Astrocyte (in vitro differentiated cells and primary cell): ENCODE data around the gene CYBB. TPM values are rescaled to one million over a fixed set of nuclear protein-coding genes. Genes with fewer than 3 reads are reported as not detected.

ENCODE experiments used
- DNase-seq: peaks from one replicate; pipeline ENCODE4 v3.0.0-alpha.2; 2010; ENCODE audit warnings: low read depth
- FAIRE-seq: peaks from 2 replicates; lab custom pipeline; 2011; peaks lifted over from hg19 to GRCh38; lab: Jason Lieb, UNC
- H2AFZ ChIP-seq: 2 replicates; pipeline ENCODE4 v1.6.0; 2012; ENCODE audit warnings: low read depth, low read length, inconsistent platforms
- H3K27ac ChIP-seq: 2 replicates; pipeline ENCODE4 v1.5.1; 2011; ENCODE audit warnings: low read depth, low read length, inconsistent platforms
- H3K27me3 ChIP-seq: 2 replicates; pipeline ENCODE4 v1.6.0; 2011; ENCODE audit warnings: low read length, inconsistent platforms; ENCODE audit not compliant: insufficient read depth
- H3K36me3 ChIP-seq: 2 replicates; pipeline ENCODE4 v1.5.1; 2011; ENCODE audit warnings: low read length, inconsistent platforms; ENCODE audit not compliant: insufficient read depth
- H3K4me1 ChIP-seq: 2 replicates; pipeline ENCODE4 v1.5.1; 2011; ENCODE audit warnings: low read length, inconsistent platforms; ENCODE audit not compliant: insufficient read depth
- H3K4me2 ChIP-seq: 2 replicates; pipeline ENCODE4 v1.6.0; 2012; ENCODE audit warnings: low read length, inconsistent platforms
- H3K4me3 ChIP-seq: 2 replicates; pipeline ENCODE4 v1.5.1; 2011; ENCODE audit warnings: low read depth, mild to moderate bottlenecking, low read length, inconsistent platforms; ENCODE audit not compliant: insufficient read depth
- H3K79me2 ChIP-seq: 2 replicates; pipeline ENCODE4 v1.6.0; 2012; ENCODE audit warnings: mild to moderate bottlenecking, low read length, inconsistent platforms; ENCODE audit not compliant: insufficient read depth
- H3K9ac ChIP-seq: 2 replicates; pipeline ENCODE4 v1.6.0; 2012; ENCODE audit warnings: mild to moderate bottlenecking, low read length, inconsistent platforms
- H3K9me3 ChIP-seq: 2 replicates; pipeline ENCODE4 v1.5.1; 2012; ENCODE audit warnings: low read depth, mild to moderate bottlenecking, low read length, inconsistent platforms; ENCODE audit not compliant: insufficient read depth
- H4K20me1 ChIP-seq: 2 replicates; pipeline ENCODE4 v1.6.0; 2012; ENCODE audit warnings: low read length, inconsistent platforms; ENCODE audit not compliant: insufficient read depth
- H3K27ac Mint-ChIP-seq: one replicate; pipeline ENCODE4 v1.8.0; 2021; ENCODE audit warnings: mild to moderate bottlenecking, mixed read lengths; ENCODE audit not compliant: unreplicated experiment
- H3K27me3 Mint-ChIP-seq: one replicate; pipeline ENCODE4 v1.8.0; 2021; ENCODE audit warnings: low read depth, mixed read lengths; ENCODE audit not compliant: unreplicated experiment
- H3K36me3 Mint-ChIP-seq: one replicate; pipeline ENCODE4 v1.8.0; 2021; ENCODE audit warnings: low read depth, mixed read lengths; ENCODE audit not compliant: unreplicated experiment
- H3K4me1 Mint-ChIP-seq: one replicate; pipeline ENCODE4 v1.8.0; 2021; ENCODE audit warnings: low read depth, mixed read lengths; ENCODE audit not compliant: unreplicated experiment
- H3K4me3 Mint-ChIP-seq: one replicate; pipeline ENCODE4 v1.8.0; 2021; ENCODE audit warnings: mild to moderate bottlenecking, moderate library complexity, mixed read lengths; ENCODE audit not compliant: unreplicated experiment
- H3K9me3 Mint-ChIP-seq: one replicate; pipeline ENCODE4 v1.8.0; 2021; ENCODE audit warnings: mild to moderate bottlenecking, mixed read lengths; ENCODE audit not compliant: unreplicated experiment
- CTCF ChIP-seq: IDR thresholded peaks from 2 replicates; pipeline ENCODE4 v1.5.1; 2011; ENCODE audit warnings: low read depth, mild to moderate bottlenecking, inconsistent platforms, low read length, moderate library complexity; ENCODE audit not compliant: insufficient read depth
- EZH2 ChIP-seq: IDR thresholded peaks from 2 replicates; pipeline ENCODE4 v1.6.1; 2012; ENCODE audit warnings: mild to moderate bottlenecking, low read length, inconsistent platforms; ENCODE audit not compliant: insufficient read depth
- total RNA-seq: library from RNA; stranded (reverse); gene quantifications from 2 replicates; pipeline ENCODE4 v1.2.1, GENCODE V29; 2021

The CYBB gene
- total RNA-seq, 1 donor from 2014 or later = not detected

GRCh38 chrX:37815366-37815765, 35.5 kb downstream of the CYBB start:
- H3K27me3 Mint-ChIP-seq = peaks cover 1% of the 10 kb centered on the region
- no peak overlapping the region for H3K9ac ChIP-seq
- no peak for FAIRE-seq

GRCh38 chrX:37816766-37817165, 36.9 kb downstream of the CYBB start:
- H3K4me3 ChIP-seq = no peak overlapping the region
- H3K27me3 Mint-ChIP-seq = peaks cover 1% of the 10 kb centered on the region

More at GRCh38 chrX:37815366-37815765, 35.5 kb downstream of the CYBB start:
- Mint-ChIP-seq H3K4me1 (peaks cover 1% of the 10 kb centered on the region), H3K9me3 (no peaks in the 10 kb centered on the region), H3K4me3 (no peak overlapping the region), H3K27ac (no peak overlapping the region), H3K36me3 (no peaks in the 10 kb centered on the region)
- Histone ChIP-seq H3K27me3 (no peaks in the 10 kb centered on the region), H3K4me3 (no peak overlapping the region), H4K20me1 (no peaks in the 10 kb centered on the region), H3K4me1 (no peaks in the 10 kb centered on the region), H3K79me2 (no peaks in the 10 kb centered on the region), H3K36me3 (no peaks in the 10 kb centered on the region), H2AFZ (no peak overlapping the region), H3K9me3 (no peaks in the 10 kb centered on the region), H3K27ac (no peak overlapping the region), H3K4me2 (no peak overlapping the region)
- no peak for TF ChIP-seq EZH2
- no peak for TF ChIP-seq CTCF
- DNase-seq = no peak

More at GRCh38 chrX:37816766-37817165, 36.9 kb downstream of the CYBB start:
- H3K4me2 ChIP-seq = no peak overlapping the region
- Mint-ChIP-seq H3K4me1 (peaks cover 1% of the 10 kb centered on the region), H3K36me3 (no peaks in the 10 kb centered on the region), H3K27ac (no peak overlapping the region), H3K9me3 (no peaks in the 10 kb centered on the region), H3K4me3 (no peak overlapping the region)
- no peaks in the 10 kb centered on the region for H3K9me3 ChIP-seq
- H2AFZ ChIP-seq = no peak overlapping the region
- FAIRE-seq (peak; percentile 20), DNase-seq (no peak)
- no peaks in the 10 kb centered on the region for H3K79me2 ChIP-seq
- TF ChIP-seq EZH2 (no peak), CTCF (no peak)
- H3K4me1 ChIP-seq = no peaks in the 10 kb centered on the region
- H3K27ac ChIP-seq = no peak overlapping the region
- H3K36me3 ChIP-seq = no peaks in the 10 kb centered on the region
- no peaks in the 10 kb centered on the region for H4K20me1 ChIP-seq
- no peak overlapping the region for H3K9ac ChIP-seq
- no peaks in the 10 kb centered on the region for H3K27me3 ChIP-seq
